ENCODE results near the gene SMYD3. TPM values are rescaled to one million over a fixed set of nuclear protein-coding genes. Genes with fewer than 3 reads are reported as not detected.

Gene SMYD3
- total RNA-seq, 2 experiments from 2014 or later = 22.6 to 24.6 TPM

- H3K27ac Mint-ChIP-seq = peak overlapping the region; percentile 67
Observed at GRCh38 chr1:246526915-246527314, 19.8 kb upstream of the SMYD3 start.

DNA sequence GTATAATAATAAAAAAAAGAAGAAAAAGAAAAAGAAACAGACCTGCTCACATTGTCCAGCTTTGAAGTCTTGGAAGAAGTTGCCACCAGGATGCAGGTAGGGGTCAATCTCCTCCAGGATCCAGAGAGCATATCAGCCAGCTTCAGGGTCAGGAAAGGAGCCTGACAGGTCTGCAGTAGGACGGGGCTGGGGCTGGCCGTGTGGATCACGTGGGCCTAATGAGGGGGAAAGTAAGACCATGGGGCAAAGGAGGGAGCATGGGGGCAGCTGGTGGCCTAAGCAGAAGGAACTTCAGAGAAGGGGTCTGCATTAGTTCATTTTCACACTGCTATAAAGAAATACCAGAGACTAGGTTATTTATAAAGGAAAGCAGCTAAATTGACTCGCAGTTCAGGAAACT is 19.3 kb upstream of the SMYD3 start:
- POLR2A ChIA-PET = no interaction called here
- no peak overlapping the region for H3K4me3 Mint-ChIP-seq
- H3K36me3 Mint-ChIP-seq (ENCODE audit: low read depth) = no peaks in the 10 kb centered on the region
- no peak for DNase-seq
- H3K27ac Mint-ChIP-seq = no peak overlapping the region
- no peak for ATAC-seq
- intact Hi-C loops (cut with micrococcal nuclease) = no loop called here
- no peak for TF ChIP-seq CTCF (IDR thresholded peaks at IDR 0.05)
- H3K27me3 Mint-ChIP-seq = no peaks in the 10 kb centered on the region
- CTCF ChIA-PET = no interaction called here
- H3K4me1 Mint-ChIP-seq (ENCODE audit: low read depth) = peaks cover 5% of the 10 kb centered on the region
- peaks cover 14% of the 10 kb centered on the region for H3K9me3 Mint-ChIP-seq

More at GRCh38 chr1:246526915-246527314, 19.8 kb upstream of the SMYD3 start:
- Mint-ChIP-seq H3K27me3 (no peaks in the 10 kb centered on the region), H3K9me3 (peaks cover 15% of the 10 kb centered on the region), H3K4me1 (ENCODE audit: low read depth) (peaks cover 5% of the 10 kb centered on the region), H3K36me3 (ENCODE audit: low read depth) (no peaks in the 10 kb centered on the region), H3K4me3 (no peak overlapping the region)
- DNase-seq = no peak
- CTCF ChIA-PET = no interaction called here
- intact Hi-C loops (cut with micrococcal nuclease) = no loop called here
- POLR2A ChIA-PET = no interaction called here
- ATAC-seq = no peak
- TF ChIP-seq CTCF (IDR thresholded peaks at IDR 0.05) = no peak

DNA sequence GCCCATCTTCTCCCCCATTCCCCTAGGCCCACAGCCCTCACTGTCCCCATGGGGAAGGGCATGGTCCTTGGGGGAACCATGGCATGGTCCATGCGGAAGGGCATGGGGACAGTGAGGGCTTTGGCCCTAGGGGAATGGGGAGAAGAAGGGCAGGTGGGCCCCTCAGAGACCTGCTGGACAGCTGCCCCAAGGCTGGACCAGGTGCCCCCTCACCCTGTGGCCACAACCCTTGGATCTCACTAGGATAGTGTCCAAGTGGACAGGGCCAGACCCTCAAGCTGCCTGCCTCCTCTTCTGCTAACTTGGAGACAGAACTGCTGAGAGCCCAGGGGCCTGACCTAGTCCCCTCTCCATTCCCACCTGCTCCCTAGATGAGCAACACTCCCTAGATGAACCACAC is 12.4 kb upstream of the SMYD3 start:
- ChIA-PET POLR2A (no interaction called here), CTCF (no interaction called here)
- Mint-ChIP-seq H3K4me3 (no peak overlapping the region), H3K9me3 (peaks cover 14% of the 10 kb centered on the region), H3K27me3 (no peaks in the 10 kb centered on the region), H3K4me1 (ENCODE audit: low read depth) (peaks cover 3% of the 10 kb centered on the region), H3K27ac (no peak overlapping the region), H3K36me3 (ENCODE audit: low read depth) (peaks cover 2% of the 10 kb centered on the region)
- no peak for TF ChIP-seq CTCF (IDR thresholded peaks at IDR 0.05)
- intact Hi-C loops (cut with micrococcal nuclease) = no loop called here
- no peak for ATAC-seq
- DNase-seq = no peak

DNA sequence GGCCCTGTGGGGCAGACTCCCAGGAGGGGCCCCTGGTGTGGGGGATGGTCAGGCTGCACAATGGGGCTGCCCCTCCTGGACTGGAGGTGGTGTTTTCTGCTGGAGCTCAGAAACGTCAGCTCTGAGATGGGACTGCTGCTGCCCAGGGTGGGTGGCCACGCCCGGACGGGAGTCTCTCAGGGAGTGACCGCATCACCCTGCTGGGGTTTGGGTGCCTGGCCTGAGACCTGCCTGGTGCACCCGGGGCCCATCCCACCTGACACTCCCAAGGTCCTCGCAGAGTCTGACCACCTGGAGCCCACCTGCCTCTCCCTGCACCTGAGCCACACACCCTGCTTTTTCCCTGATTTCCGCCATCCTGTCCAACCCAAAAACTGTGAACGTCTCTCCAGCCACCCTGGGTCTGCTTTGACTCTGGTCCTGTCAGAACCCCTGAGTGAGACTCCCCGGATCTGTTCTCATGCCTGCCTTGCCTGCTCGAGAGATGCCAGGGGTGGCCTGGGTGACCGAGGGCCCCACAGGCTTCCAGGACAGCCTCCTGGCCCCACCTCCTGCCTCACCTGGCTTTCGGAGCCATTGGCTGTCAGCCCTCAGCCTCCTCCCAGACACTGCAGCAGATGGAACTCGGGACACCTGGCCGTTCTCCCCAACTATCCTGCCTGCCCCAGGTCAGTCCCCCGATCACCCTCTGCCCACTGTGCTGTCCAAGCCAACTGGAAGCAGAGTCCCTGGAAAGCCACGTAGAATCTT is 11.6 kb upstream of the SMYD3 start:
- Mint-ChIP-seq H3K36me3 (ENCODE audit: low read depth) (peaks cover 2% of the 10 kb centered on the region), H3K4me1 (ENCODE audit: low read depth) (peaks cover 8% of the 10 kb centered on the region), H3K27me3 (no peaks in the 10 kb centered on the region), H3K27ac (no peak overlapping the region), H3K4me3 (no peak overlapping the region), H3K9me3 (peaks cover 18% of the 10 kb centered on the region)
- DNase-seq = no peak
- TF ChIP-seq CTCF (IDR thresholded peaks at IDR 0.05) = no peak
- intact Hi-C loops (cut with micrococcal nuclease) = no loop called here
- ChIA-PET POLR2A (interaction anchor here (1.4 kb wide), 1 partner anchor 12 kb away, joined by 3 read pairs; the partner anchor contains the start of gene SMYD3), CTCF (no interaction called here)
- no peak for ATAC-seq

- intact Hi-C loops (cut with micrococcal nuclease) = no loop called here
- DNase-seq (no peak), ATAC-seq (no peak)
- ChIA-PET POLR2A (interaction anchor here (1.0 kb wide), 1 partner anchor 21 kb away, joined by 3 read pairs; no protein-coding TSS in a partner anchor), CTCF (interaction anchor here (1.2 kb wide), 1 partner anchor 19 kb away, joined by 3 read pairs; no protein-coding TSS in a partner anchor)
- Mint-ChIP-seq H3K27me3 (no peaks in the 10 kb centered on the region), H3K27ac (no peak overlapping the region), H3K4me3 (no peak overlapping the region), H3K36me3 (ENCODE audit: low read depth) (peaks cover 2% of the 10 kb centered on the region), H3K9me3 (peaks cover 18% of the 10 kb centered on the region), H3K4me1 (ENCODE audit: low read depth) (peaks cover 8% of the 10 kb centered on the region)
- TF ChIP-seq CTCF (IDR thresholded peaks at IDR 0.05) = no peak
Observed at GRCh38 chr1:246517391-246517790, 10.3 kb upstream of the SMYD3 start.
